MG63 (cell line): ENCODE measurements around the gene HAAO. TPM values are rescaled to one million over a fixed set of nuclear protein-coding genes. Genes with fewer than 3 reads are reported as not detected.

Experiments used
- DNase-seq: peaks from one replicate; pipeline ENCODE4 v3.0.0-alpha.2; 2020
- H3K27me3 ChIP-seq: fragments of 250-450 bp; sonication (Bioruptor Pico); 2 replicates; pipeline ENCODE4 v1.5.1; 2020; ENCODE audit warnings: mild to moderate bottlenecking, moderate library complexity
- H3K36me3 ChIP-seq: fragments of 250-450 bp; sonication (Bioruptor Pico); 2 replicates; pipeline ENCODE4 v1.5.1; 2020; ENCODE audit warnings: mild to moderate bottlenecking, moderate library complexity
- H3K4me3 ChIP-seq: fragments of 250-450 bp; sonication (Bioruptor Pico); 2 replicates; pipeline ENCODE4 v1.5.1; 2020; ENCODE audit warnings: mild to moderate bottlenecking, moderate library complexity
- H3K9me3 ChIP-seq: fragments of 250-450 bp; sonication (Bioruptor Pico); 2 replicates; pipeline ENCODE4 v1.5.1; 2020; ENCODE audit warnings: mild to moderate bottlenecking, moderate library complexity
- total RNA-seq: library from RNA; depleted of rRNA; stranded (reverse); fragments of >200 nt; shearing (Covaris generic); gene quantifications from 2 replicates; pipeline ENCODE4 v1.2.3, GENCODE V29; 2014; ENCODE audit warnings: low replicate concordance

The HAAO gene
- total RNA-seq, 1 experiment from 2014 or later: not detected

- no peaks in the 10 kb centered on the region for H3K27me3 ChIP-seq
- no peaks in the 10 kb centered on the region for H3K9me3 ChIP-seq
- no peak for DNase-seq
- no peaks in the 10 kb centered on the region for H3K36me3 ChIP-seq
- no peak overlapping the region for H3K4me3 ChIP-seq
These were observed 27.5 kb downstream of the HAAO start for GRCh38 chr2:42764901-42765300.

- H3K9me3 ChIP-seq: no peaks in the 10 kb centered on the region
- H3K4me3 ChIP-seq: no peak within 1 kb of the TSS
- H3K36me3 ChIP-seq: no peaks in the 10 kb centered on the region
- H3K27me3 ChIP-seq: no peaks in the 10 kb centered on the region
- DNase-seq: no peak
These were observed 28.3 kb downstream of the HAAO start, which contains the start of gene OXER1 for GRCh38 chr2:42764096-42764495. Gene OXER1, minus strand, starts transcription at chr2:42764135. Its CDS starts 73 bp downstream, at chr2:42764062.

GRCh38 chr2:42762823-42763804 is 29.3 kb downstream of the HAAO start:
- Histone ChIP-seq H3K36me3 (no peaks in the 10 kb centered on the region), H3K9me3 (no peaks in the 10 kb centered on the region), H3K4me3 (no peak overlapping the region), H3K27me3 (no peaks in the 10 kb centered on the region)
- no peak for DNase-seq

GRCh38 chr2:42762155-42762554 is 30.2 kb downstream of the HAAO start:
- Histone ChIP-seq H3K27me3 (no peaks in the 10 kb centered on the region), H3K9me3 (no peaks in the 10 kb centered on the region), H3K4me3 (no peak overlapping the region), H3K36me3 (no peaks in the 10 kb centered on the region)
- no peak for DNase-seq

GRCh38 chr2:42761554-42761953 is 30.8 kb downstream of the HAAO start:
- Histone ChIP-seq H3K9me3 (no peaks in the 10 kb centered on the region), H3K4me3 (no peak overlapping the region), H3K27me3 (no peaks in the 10 kb centered on the region), H3K36me3 (no peaks in the 10 kb centered on the region)
- DNase-seq: no peak

- Histone ChIP-seq H3K27me3 (no peaks in the 10 kb centered on the region), H3K36me3 (no peaks in the 10 kb centered on the region), H3K4me3 (no peak overlapping the region), H3K9me3 (no peaks in the 10 kb centered on the region)
- DNase-seq: no peak
These were observed 33.6 kb downstream of the HAAO start for GRCh38 chr2:42758751-42759150.

- Histone ChIP-seq H3K9me3 (no peaks in the 10 kb centered on the region), H3K36me3 (no peaks in the 10 kb centered on the region), H3K4me3 (no peak overlapping the region), H3K27me3 (no peaks in the 10 kb centered on the region)
- no peak for DNase-seq
These were observed 34.2 kb downstream of the HAAO start for GRCh38 chr2:42757981-42758740.

- H3K9me3 ChIP-seq: no peaks in the 10 kb centered on the region
- no peak overlapping the region for H3K4me3 ChIP-seq
- H3K36me3 ChIP-seq: no peaks in the 10 kb centered on the region
- H3K27me3 ChIP-seq: no peaks in the 10 kb centered on the region
- no peak for DNase-seq
These were observed 35.3 kb downstream of the HAAO start for GRCh38 chr2:42756966-42757513.

GRCh38 chr2:42756150-42756775 is 36.1 kb downstream of the HAAO start:
- H3K9me3 ChIP-seq: no peaks in the 10 kb centered on the region
- H3K36me3 ChIP-seq: no peaks in the 10 kb centered on the region
- no peaks in the 10 kb centered on the region for H3K27me3 ChIP-seq
- DNase-seq: no peak
- H3K4me3 ChIP-seq: no peak overlapping the region

GRCh38 chr2:42755191-42755880 is 37.0 kb downstream of the HAAO start:
- DNase-seq: peak; percentile 15
- H3K9me3 ChIP-seq: no peaks in the 10 kb centered on the region
- H3K4me3 ChIP-seq: no peak overlapping the region
- no peaks in the 10 kb centered on the region for H3K36me3 ChIP-seq
- no peaks in the 10 kb centered on the region for H3K27me3 ChIP-seq

GRCh38 chr2:42754776-42755140 is 37.6 kb downstream of the HAAO start:
- Histone ChIP-seq H3K4me3 (no peak overlapping the region), H3K36me3 (no peaks in the 10 kb centered on the region), H3K27me3 (no peaks in the 10 kb centered on the region), H3K9me3 (no peaks in the 10 kb centered on the region)
- no peak for DNase-seq

- H3K4me3 ChIP-seq: no peak overlapping the region
- no peaks in the 10 kb centered on the region for H3K27me3 ChIP-seq
- no peak for DNase-seq
- no peaks in the 10 kb centered on the region for H3K36me3 ChIP-seq
- H3K9me3 ChIP-seq: no peaks in the 10 kb centered on the region
These were observed 38.2 kb downstream of the HAAO start for GRCh38 chr2:42754021-42754775.

- no peaks in the 10 kb centered on the region for H3K27me3 ChIP-seq
- H3K36me3 ChIP-seq: no peaks in the 10 kb centered on the region
- H3K4me3 ChIP-seq: no peak overlapping the region
- no peaks in the 10 kb centered on the region for H3K9me3 ChIP-seq
- DNase-seq: no peak
These were observed 39.3 kb downstream of the HAAO start for GRCh38 chr2:42752816-42753813.

GRCh38 chr2:42752314-42752713 is 40.1 kb downstream of the HAAO start:
- DNase-seq: no peak
- Histone ChIP-seq H3K9me3 (no peaks in the 10 kb centered on the region), H3K36me3 (no peaks in the 10 kb centered on the region), H3K27me3 (no peaks in the 10 kb centered on the region), H3K4me3 (no peak overlapping the region)

- Histone ChIP-seq H3K9me3 (no peaks in the 10 kb centered on the region), H3K27me3 (no peaks in the 10 kb centered on the region), H3K4me3 (no peak overlapping the region), H3K36me3 (no peaks in the 10 kb centered on the region)
- no peak for DNase-seq
These were observed 43.5 kb downstream of the HAAO start for GRCh38 chr2:42748840-42749239.
